ENCODE data around the gene MED20.

GRCh38 chr6:41887331-41887751 lies 33.6 kb downstream of the MED20 start:
- TF ChIP-seq CTCF (conservative IDR thresholded peaks at IDR 0.05) (no peak), ZFX (IDR thresholded peaks at IDR 0.05) (no peak)

Data from C4-2B (cell line).